CD4-positive, alpha-beta T cell treated with Interleukin-10 for 1 hour (primary cell): ENCODE data around the gene CCDC57.

Experiments used
- DNase-seq: peaks from one replicate; pipeline ENCODE4 v3.0.0-alpha.2; 2020

The CCDC57 gene

GRCh38 chr17:82056729-82057621 lies 155.7 kb downstream of the CCDC57 start:
- DNase-seq, result no peak

- DNase-seq, result no peak
These were observed 156.5 kb downstream of the CCDC57 start for GRCh38 chr17:82055965-82056728.

DNA sequence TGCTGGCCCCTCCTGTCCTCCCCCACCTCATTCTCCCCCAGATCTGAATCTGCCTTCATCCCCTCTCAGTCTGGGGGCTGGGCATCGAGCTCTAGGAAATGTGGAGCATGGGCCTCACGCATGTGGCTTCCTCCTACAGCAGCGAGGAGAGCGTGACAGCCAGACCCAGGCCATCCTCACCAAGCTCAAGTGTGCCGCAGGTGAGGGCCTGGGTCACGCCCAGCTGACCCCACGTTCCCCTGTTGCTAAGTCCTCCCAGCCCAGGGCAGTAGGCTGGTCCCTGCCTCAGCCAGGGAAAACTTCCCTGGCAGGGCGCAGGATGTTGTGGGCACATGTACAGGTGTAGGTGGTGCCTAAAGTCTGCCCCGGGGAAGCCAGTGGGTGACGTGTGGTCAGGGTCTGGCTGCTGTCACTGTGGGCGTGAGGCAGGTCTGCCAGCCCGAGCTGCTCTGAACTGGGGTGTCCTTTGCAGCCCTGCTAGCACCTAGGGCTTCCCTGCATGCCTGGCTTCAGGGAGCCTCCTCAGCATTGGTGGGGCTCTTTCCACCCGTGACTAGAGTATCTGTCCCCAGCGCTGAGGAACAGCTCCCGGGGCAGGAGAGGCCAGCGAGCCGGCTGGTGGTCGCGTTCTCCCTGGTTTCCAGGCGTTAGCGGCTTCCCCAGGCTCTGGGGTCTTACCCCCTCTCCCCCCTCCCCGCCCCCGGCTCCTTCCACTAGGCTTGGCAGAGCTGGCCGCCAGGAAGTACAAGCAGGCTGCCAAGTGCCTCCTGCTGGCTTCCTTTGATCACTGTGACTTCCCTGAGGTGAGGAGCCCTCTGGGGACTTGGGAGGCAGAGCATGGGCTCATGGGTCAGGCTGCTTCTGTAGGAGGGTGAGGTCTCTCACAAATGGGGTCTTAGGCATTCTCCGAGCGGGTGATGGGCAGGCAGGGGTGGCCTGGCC lies 157.3 kb downstream of the CCDC57 start:
- DNase-seq, result no peak

GRCh38 chr17:82054351-82055022 lies 158.2 kb downstream of the CCDC57 start:
- no peak for DNase-seq

- DNase-seq, result no peak
These were observed 158.9 kb downstream of the CCDC57 start for GRCh38 chr17:82053556-82054263.

GRCh38 chr17:82053130-82053529 lies 159.5 kb downstream of the CCDC57 start:
- DNase-seq, result no peak

DNA sequence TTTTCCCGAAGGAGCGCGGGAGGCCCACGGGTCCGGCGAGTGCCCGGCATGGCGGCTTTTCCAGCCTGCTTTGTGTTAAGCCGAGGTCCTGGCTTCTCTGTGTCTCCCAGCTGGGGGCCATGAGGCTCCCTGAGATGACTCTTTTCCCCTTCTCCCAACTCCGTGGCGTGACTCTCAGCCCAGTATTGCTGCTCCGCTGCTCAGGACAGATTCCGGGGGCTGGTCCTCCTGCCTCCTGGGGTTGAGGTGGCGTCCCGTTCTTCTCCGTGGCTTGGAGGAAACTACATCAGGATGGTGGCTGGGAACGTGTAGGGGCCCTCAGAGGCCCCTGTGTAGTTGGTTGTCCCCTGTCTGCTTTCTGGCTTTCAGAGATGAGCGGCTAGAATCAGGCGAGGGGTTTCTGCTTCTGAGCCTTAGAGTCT lies 160.0 kb downstream of the CCDC57 start:
- DNase-seq, result no peak

DNA sequence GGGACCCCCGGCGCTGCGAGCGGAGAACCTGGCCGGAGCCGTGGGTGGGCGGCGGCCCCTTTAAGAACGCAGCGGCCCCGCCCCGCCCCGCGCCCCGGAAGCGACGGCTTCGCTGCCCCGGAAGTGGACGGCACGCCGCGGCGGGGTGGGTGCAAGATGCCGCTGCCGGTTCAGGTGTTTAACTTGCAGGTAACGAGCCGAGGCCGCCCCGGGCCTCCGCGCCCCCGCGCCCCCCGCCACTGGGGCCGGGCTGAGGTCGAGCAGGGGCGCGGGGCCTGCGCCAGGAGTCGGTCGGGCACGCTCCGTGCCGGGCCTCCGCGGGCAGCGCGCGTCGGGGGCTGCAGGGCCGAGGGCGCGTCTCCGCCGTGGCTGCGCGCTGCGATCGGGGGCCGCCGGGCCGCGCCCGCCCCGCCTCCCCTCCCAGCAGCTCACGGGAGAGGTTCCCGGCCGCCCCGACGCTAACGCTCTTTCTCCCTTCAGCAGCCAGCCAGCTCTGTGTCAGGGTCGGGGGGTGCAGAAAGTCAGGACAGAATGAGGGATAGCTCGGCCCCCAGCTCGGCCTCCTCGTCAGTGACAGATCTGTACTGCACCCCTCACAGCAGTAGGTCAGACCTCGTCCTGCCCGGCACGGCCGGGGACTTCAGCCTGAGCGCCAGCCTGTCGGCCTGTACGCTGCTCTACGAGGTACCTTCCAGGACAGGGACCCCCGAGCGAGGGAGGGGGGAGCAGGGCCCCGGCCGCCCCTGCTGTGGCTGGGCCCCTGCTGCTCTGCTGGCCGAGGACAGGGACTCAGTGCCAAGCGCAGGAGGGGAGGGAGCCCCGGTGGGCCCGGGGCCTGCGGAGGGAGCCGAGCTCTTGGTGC lies 160.6 kb downstream of the CCDC57 start, which contains the start of the genes GPS1 and RFNG:
TSS of gene GPS1 (plus strand) at position 123 of the 862 bp plus-strand sequence. CDS start at position 157, 34 bp downstream.
TSS of gene RFNG (minus strand) at position 36 of the 862 bp plus-strand sequence. CDS start 45 bp downstream, outside the sequence.
- peak; percentile 80 for DNase-seq
